Subcutaneous abdominal adipose tissue (tissue), 5 donors: ENCODE data around the gene ADARB1.

Experiments used
- H3K27ac ChIP-seq: one replicate; pipeline ENCODE4 v1.7.0; 2013; ENCODE audit warnings: low read depth, mild to moderate bottlenecking, inconsistent platforms, low read length, moderate library complexity
- H3K27me3 ChIP-seq, 5 donors: one replicate each; pipeline ENCODE4 v1.7.0; 2013; ENCODE audit warnings: low read length in 5 of 5, inconsistent platforms in 1 of 5; ENCODE audit not compliant: control insufficient read depth in 5 of 5, insufficient read depth in 4 of 5
- H3K36me3 ChIP-seq, 5 donors: one replicate each; pipeline ENCODE4 v1.7.0; 2013; ENCODE audit warnings: low read length in 5 of 5; ENCODE audit not compliant: control insufficient read depth in 5 of 5, insufficient read depth in 5 of 5
- H3K4me1 ChIP-seq, 5 donors: one replicate each; pipeline ENCODE4 v1.7.0; 2013; ENCODE audit warnings: low read length in 5 of 5, mild to moderate bottlenecking in 3 of 5, moderate library complexity in 1 of 5; ENCODE audit not compliant: control insufficient read depth in 5 of 5, insufficient read depth in 5 of 5
- H3K4me3 ChIP-seq, 5 donors: one replicate each; pipeline ENCODE4 v1.7.0; 2013; ENCODE audit warnings: low read length in 5 of 5, low read depth in 1 of 5
- H3K9ac ChIP-seq, 5 donors: one replicate each; pipeline ENCODE4 v1.7.0; 2013; ENCODE audit warnings: low read length in 5 of 5, mild to moderate bottlenecking in 4 of 5, moderate library complexity in 3 of 5
- H3K9me3 ChIP-seq, 5 donors: one replicate each; pipeline ENCODE4 v1.7.0; 2013; ENCODE audit warnings: low read length in 5 of 5; ENCODE audit not compliant: control insufficient read depth in 5 of 5
- donor health status: healthy.
- donor health status: healthy.
- donor health status: healthy.
- donor health status: healthy.
- donor health status: healthy.

ADARB1 gene

GRCh38 chr21:45048026-45048698 is 26.2 kb upstream of the ADARB1 start:
- Histone ChIP-seq H3K27me3 (no peaks in the 10 kb centered on the region), H3K4me3 (no peak overlapping the region), H3K36me3 (no peaks in the 10 kb centered on the region), H3K9me3 (peaks cover 0 to 14% (median 9%) of the 10 kb centered on the region in 5 donors), H3K27ac (no peak overlapping the region), H3K9ac (no peak overlapping the region), H3K4me1 (peaks cover 0 to 14% (median 6%) of the 10 kb centered on the region in 5 donors)

- Histone ChIP-seq H3K4me1 (peaks cover 0 to 14% (median 6%) of the 10 kb centered on the region in 5 donors), H3K9ac (no peak overlapping the region), H3K27ac (no peak overlapping the region)
These were observed 25.4 kb upstream of the ADARB1 start for GRCh38 chr21:45048968-45049367.

GRCh38 chr21:45049714-45050344 is 24.6 kb upstream of the ADARB1 start:
- H3K9me3 ChIP-seq = peaks cover 0 to 14% (median 9%) of the 10 kb centered on the region in 5 donors
- peaks cover 0 to 14% (median 6%) of the 10 kb centered on the region in 5 donors for H3K4me1 ChIP-seq
- H3K36me3 ChIP-seq = no peaks in the 10 kb centered on the region
- H3K27me3 ChIP-seq = peaks cover 0 to 9% (median 4%) of the 10 kb centered on the region in 5 donors
- H3K9ac ChIP-seq = no peak overlapping the region
- no peak overlapping the region for H3K27ac ChIP-seq
- H3K4me3 ChIP-seq = no peak overlapping the region

More at GRCh38 chr21:45048968-45049367, 25.4 kb upstream of the ADARB1 start:
- Histone ChIP-seq H3K4me3 (no peak overlapping the region), H3K36me3 (no peaks in the 10 kb centered on the region), H3K9me3 (peaks cover 0 to 14% (median 9%) of the 10 kb centered on the region in 5 donors), H3K27me3 (peaks cover 0 to 6% (median under 1%) of the 10 kb centered on the region in 5 donors)

- Histone ChIP-seq H3K4me3 (no peak overlapping the region), H3K4me1 (peaks cover 1 to 14% (median 6%) of the 10 kb centered on the region in 5 donors), H3K9me3 (peaks cover 0 to 13% (median 8%) of the 10 kb centered on the region in 5 donors), H3K36me3 (no peaks in the 10 kb centered on the region), H3K27ac (no peak overlapping the region), H3K27me3 (peaks cover 0 to 11% (median 6%) of the 10 kb centered on the region in 5 donors), H3K9ac (no peak overlapping the region)
These were observed 24.0 kb upstream of the ADARB1 start for GRCh38 chr21:45050345-45050796.

- Histone ChIP-seq H3K9me3 (peaks cover 0 to 10% (median 6%) of the 10 kb centered on the region in 5 donors), H3K27me3 (peaks cover 0 to 11% (median 6%) of the 10 kb centered on the region in 5 donors), H3K9ac (no peak overlapping the region), H3K4me3 (no peak overlapping the region), H3K4me1 (peaks cover 1 to 16% (median 7%) of the 10 kb centered on the region in 5 donors), H3K27ac (no peak overlapping the region), H3K36me3 (no peaks in the 10 kb centered on the region)
These were observed 23.4 kb upstream of the ADARB1 start for GRCh38 chr21:45050797-45051489.

GRCh38 chr21:45051580-45052434 is 22.6 kb upstream of the ADARB1 start:
- Histone ChIP-seq H3K36me3 (no peaks in the 10 kb centered on the region), H3K4me3 (no peak overlapping the region), H3K4me1 (peaks cover 1 to 16% (median 7%) of the 10 kb centered on the region in 5 donors), H3K27me3 (peaks cover 0 to 11% (median 6%) of the 10 kb centered on the region in 5 donors), H3K27ac (no peak overlapping the region), H3K9me3 (peaks cover 0 to 7% (median 6%) of the 10 kb centered on the region in 5 donors), H3K9ac (no peak overlapping the region)

GRCh38 chr21:45052960-45053359 is 21.4 kb upstream of the ADARB1 start:
- no peak overlapping the region for H3K4me3 ChIP-seq
- no peak overlapping the region for H3K27ac ChIP-seq
- no peak overlapping the region for H3K9ac ChIP-seq
- H3K4me1 ChIP-seq = peaks cover 1 to 20% (median 7%) of the 10 kb centered on the region in 5 donors
- peaks cover 0 to 13% (median 6%) of the 10 kb centered on the region in 5 donors for H3K27me3 ChIP-seq
- H3K36me3 ChIP-seq = no peaks in the 10 kb centered on the region
- H3K9me3 ChIP-seq = no peaks in the 10 kb centered on the region

- Histone ChIP-seq H3K4me3 (no peak overlapping the region), H3K27me3 (peaks cover 0 to 15% (median 6%) of the 10 kb centered on the region in 5 donors), H3K9me3 (no peaks in the 10 kb centered on the region), H3K36me3 (no peaks in the 10 kb centered on the region), H3K4me1 (peaks cover 1 to 20% (median 7%) of the 10 kb centered on the region in 5 donors), H3K9ac (no peak overlapping the region), H3K27ac (no peak overlapping the region)
These were observed 20.7 kb upstream of the ADARB1 start for GRCh38 chr21:45053561-45054226.
